Heart left ventricle (tissue), 13 donors: ENCODE results near the gene GPR87.

Experiments used
- POLR2A ChIP-seq, 2 donors: fragments of 450-650 bp; IDR thresholded peaks; one replicate each; pipeline ENCODE4 v1.6.1; 2017; ENCODE audit warnings: antibody characterized with exemption in 2 of 2, mild to moderate bottlenecking in 2 of 2, moderate library complexity in 2 of 2
- TF ChIP-seq, protein P1 (sequence below), 12 donors: fragments of 200-600 bp; sonication (generic) in 4 of 12; IDR thresholded peaks; one replicate each; pipeline versions ENCODE4 v1.5.0 to v1.8.0; 2018 to 2022; ENCODE audit warnings: antibody characterized with exemption in 12 of 12, mild to moderate bottlenecking in 5 of 12
- donor health status: ischemic (EF 13 %, LVEDD 7.1; RV severe dilation, severe dysfunction).
- donor health status: DM: no; HTN: yes; CAD: no.
- donor health status: DM: no; HTN: no; CAD: no.
- donor health status: ischemic (EF 25% LVEDD 6.9; RV normal size, moderate dysfunction).
- donor health status: ischemic (EF 25% LVEDD 5.7; RV mildly dilated, moderate dysfunction).
- donor health status: ischemic (EF 35%, LVEDD 5.7; RV mildly dilated, moderate dysfunction).
- donor health status: nonischemic (EF 11% LVEDD 7.7; RV severe dilation, severe dysfunction).
- donor health status: DM: yes; HTN: yes; CAD: no.
- donor health status: PGD.
- donor health status: ischemic (EF 29% LVEDD 5.4; RV normal size, mild dysfunction).
- donor health status: nonischemic (EF 23%, LVEDD 6.1; RV moderate dilation, normal function).

GRCh38 chr3:151267066-151267465 lies 49.6 kb downstream of the GPR87 start:
- TF ChIP-seq POLR2A (IDR thresholded peaks at IDR 0.05): no peak
- TF ChIP-seq, protein P1, sequence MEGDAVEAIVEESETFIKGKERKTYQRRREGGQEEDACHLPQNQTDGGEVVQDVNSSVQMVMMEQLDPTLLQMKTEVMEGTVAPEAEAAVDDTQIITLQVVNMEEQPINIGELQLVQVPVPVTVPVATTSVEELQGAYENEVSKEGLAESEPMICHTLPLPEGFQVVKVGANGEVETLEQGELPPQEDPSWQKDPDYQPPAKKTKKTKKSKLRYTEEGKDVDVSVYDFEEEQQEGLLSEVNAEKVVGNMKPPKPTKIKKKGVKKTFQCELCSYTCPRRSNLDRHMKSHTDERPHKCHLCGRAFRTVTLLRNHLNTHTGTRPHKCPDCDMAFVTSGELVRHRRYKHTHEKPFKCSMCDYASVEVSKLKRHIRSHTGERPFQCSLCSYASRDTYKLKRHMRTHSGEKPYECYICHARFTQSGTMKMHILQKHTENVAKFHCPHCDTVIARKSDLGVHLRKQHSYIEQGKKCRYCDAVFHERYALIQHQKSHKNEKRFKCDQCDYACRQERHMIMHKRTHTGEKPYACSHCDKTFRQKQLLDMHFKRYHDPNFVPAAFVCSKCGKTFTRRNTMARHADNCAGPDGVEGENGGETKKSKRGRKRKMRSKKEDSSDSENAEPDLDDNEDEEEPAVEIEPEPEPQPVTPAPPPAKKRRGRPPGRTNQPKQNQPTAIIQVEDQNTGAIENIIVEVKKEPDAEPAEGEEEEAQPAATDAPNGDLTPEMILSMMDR (IDR thresholded peaks at IDR 0.05): no peak
